SK-N-SH (cell line): Measurements from ENCODE around the gene PPAN.

Source experiments
- CTCF ChIP-seq: fragments of 200-600 bp; sonication (generic); IDR thresholded peaks from 2 replicates; pipeline ENCODE4 v1.6.1; 2017; ENCODE audit warnings: antibody characterized with exemption, mild to moderate bottlenecking, moderate library complexity
- GABPA ChIP-seq: IDR thresholded peaks from 2 replicates; pipeline ENCODE4 v1.4.0; 2012; ENCODE audit warnings: low read depth, mild to moderate bottlenecking
- MXI1 ChIP-seq: IDR thresholded peaks from 2 replicates; pipeline ENCODE4 v1.6.1; 2012; ENCODE audit warnings: mild to moderate bottlenecking, low read depth, low read length, improper control_type of control experiment
- RFX5 ChIP-seq: IDR thresholded peaks from 2 replicates; pipeline ENCODE4 v1.6.1; 2012; ENCODE audit warnings: mild to moderate bottlenecking, improper control_type of control experiment, low read length

DNA sequence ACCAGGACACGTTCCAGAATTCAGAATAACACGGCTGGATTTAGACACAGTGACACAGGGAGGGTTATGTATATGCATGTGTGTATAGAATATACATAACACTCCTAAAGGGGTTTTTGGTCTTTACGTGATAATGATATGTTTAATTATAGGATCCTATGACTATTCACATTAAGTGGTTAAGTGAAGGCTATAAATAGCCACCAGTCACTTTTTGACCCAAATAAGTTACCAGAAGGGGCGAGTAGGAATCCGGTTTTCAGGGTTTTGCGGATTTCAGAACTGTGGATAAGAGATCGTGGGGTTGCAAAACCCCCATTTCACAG lies 10.6 kb upstream of the PPAN start:
- no peak for TF ChIP-seq RFX5
- no peak for TF ChIP-seq GABPA
- TF ChIP-seq CTCF, result no peak
- no peak for TF ChIP-seq MXI1
